ENCODE results near the gene ARMC10. TPM values are rescaled to one million over a fixed set of nuclear protein-coding genes. Genes with fewer than 3 reads are reported as not detected.
"Not testable (repeated sequence)": the region's sequence is repeated elsewhere in the genome, so short reads cannot be mapped to it uniquely, and the experiment has no call there.

ARMC10 gene
- total and polyA plus RNA-seq, 2 experiments from 2014 or later, result 43.4 to 48.2 TPM

GRCh38 chr7:103077318-103077717 is 2.4 kb downstream of the ARMC10 start:
- no peak overlapping the region for H3K4me2 ChIP-seq
- no peaks in the 10 kb centered on the region for H4K20me1 ChIP-seq (replicated peaks; ENCODE audit: insufficient read depth)
- TF ChIP-seq STAT1 (IDR thresholded peaks at IDR 0.05; ENCODE audit: unreplicated experiment) (no peak), JUNB (IDR thresholded peaks at IDR 0.05; ENCODE audit: unreplicated experiment) (no peak), REST (IDR thresholded peaks at IDR 0.05; ENCODE audit: unreplicated experiment) (no peak), EZH2 (IDR thresholded peaks at IDR 0.05; ENCODE audit: low read depth, unreplicated experiment) (no peak), ZNF331 (CRISPR knock-in tag; IDR thresholded peaks at IDR 0.05; ENCODE audit: low read depth) (no peak)
- peaks cover 68% of the 10 kb centered on the region for H3K79me2 ChIP-seq (replicated peaks; ENCODE audit: insufficient read depth)
- peaks cover 14% of the 10 kb centered on the region for H3K4me1 ChIP-seq (ENCODE audit: insufficient read depth)
- H3K36me3 Mint-ChIP-seq (ENCODE audit: low read depth), result peaks cover 5% of the 10 kb centered on the region; the same call in 2 of the 3 replicates
- H3K4me3 ChIP-seq, result no peak overlapping the region
- no peaks in the 10 kb centered on the region for H3K27me3 ChIP-seq (ENCODE audit: insufficient read depth)
- peaks cover 23% of the 10 kb centered on the region for H3K4me1 Mint-ChIP-seq
- no peak for DNase-seq (ENCODE audit: low spot score)
- H2AFZ ChIP-seq, result no peak overlapping the region
- peaks cover 9% of the 10 kb centered on the region for H3K27me3 Mint-ChIP-seq (ENCODE audit: insufficient read depth, low read depth, poor library complexity)
- H3K4me3 Mint-ChIP-seq, result no peak overlapping the region
- H3K36me3 ChIP-seq (ENCODE audit: insufficient read depth), result no peaks in the 10 kb centered on the region
- no peak for ATAC-seq
- H3K27ac Mint-ChIP-seq, result no peak overlapping the region
- H3K9me2 ChIP-seq (ENCODE audit: insufficient read depth), result no peaks in the 10 kb centered on the region
- H3F3A ChIP-seq (replicated peaks; ENCODE audit: low read depth), result 0 out of 2 replicates have a peak, but pooled peaks cover 4% of the 10 kb centered on the region
- no peaks in the 10 kb centered on the region for H3K9me3 Mint-ChIP-seq
- no peak overlapping the region for H3K27ac ChIP-seq (ENCODE audit: low read depth)

DNA sequence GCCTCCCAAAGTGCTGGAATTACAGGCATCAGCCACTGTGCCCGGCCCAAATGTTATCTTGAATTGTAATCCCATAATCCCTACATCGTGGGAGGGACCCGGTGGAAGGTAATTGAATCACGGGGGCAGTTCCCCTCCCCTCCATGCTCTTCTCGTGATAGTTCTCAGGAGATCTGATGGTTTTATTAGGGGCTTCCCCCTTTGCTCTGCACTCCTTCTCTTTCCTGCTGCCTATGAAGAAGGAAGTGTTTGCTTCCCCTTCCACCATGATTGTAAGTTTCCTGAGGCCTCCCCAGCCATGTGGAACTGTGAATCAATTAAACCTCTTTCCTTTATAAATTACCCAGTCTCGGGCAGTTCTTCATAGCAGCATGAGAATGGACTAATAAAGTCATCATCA is 3.3 kb downstream of the ARMC10 start:
- not testable (repeated sequence) for H3K36me3 Mint-ChIP-seq (ENCODE audit: low read depth); DNase-seq (ENCODE audit: low spot score); H3K27ac ChIP-seq (ENCODE audit: low read depth); H3K9me3 Mint-ChIP-seq; H2AFZ ChIP-seq; H4K20me1 ChIP-seq (replicated peaks; ENCODE audit: insufficient read depth); H3K9me2 ChIP-seq (ENCODE audit: insufficient read depth); H3F3A ChIP-seq (replicated peaks; ENCODE audit: low read depth); H3K27ac Mint-ChIP-seq; H3K4me3 ChIP-seq; H3K4me3 Mint-ChIP-seq; H3K27me3 ChIP-seq (ENCODE audit: insufficient read depth); ATAC-seq; H3K27me3 Mint-ChIP-seq (ENCODE audit: insufficient read depth, low read depth, poor library complexity); H3K36me3 ChIP-seq (ENCODE audit: insufficient read depth); H3K4me2 ChIP-seq
- Histone ChIP-seq H3K79me2 (replicated peaks; ENCODE audit: insufficient read depth) (peaks cover 76% of the 10 kb centered on the region), H3K4me1 (ENCODE audit: insufficient read depth) (peaks cover 20% of the 10 kb centered on the region)
- peaks cover 29% of the 10 kb centered on the region for H3K4me1 Mint-ChIP-seq

- no peak for ATAC-seq
- no peak for TF ChIP-seq CREB1 (CRISPR knock-in tag; IDR thresholded peaks at IDR 0.05; ENCODE audit: low read depth)
- TF ChIP-seq, protein P1, sequence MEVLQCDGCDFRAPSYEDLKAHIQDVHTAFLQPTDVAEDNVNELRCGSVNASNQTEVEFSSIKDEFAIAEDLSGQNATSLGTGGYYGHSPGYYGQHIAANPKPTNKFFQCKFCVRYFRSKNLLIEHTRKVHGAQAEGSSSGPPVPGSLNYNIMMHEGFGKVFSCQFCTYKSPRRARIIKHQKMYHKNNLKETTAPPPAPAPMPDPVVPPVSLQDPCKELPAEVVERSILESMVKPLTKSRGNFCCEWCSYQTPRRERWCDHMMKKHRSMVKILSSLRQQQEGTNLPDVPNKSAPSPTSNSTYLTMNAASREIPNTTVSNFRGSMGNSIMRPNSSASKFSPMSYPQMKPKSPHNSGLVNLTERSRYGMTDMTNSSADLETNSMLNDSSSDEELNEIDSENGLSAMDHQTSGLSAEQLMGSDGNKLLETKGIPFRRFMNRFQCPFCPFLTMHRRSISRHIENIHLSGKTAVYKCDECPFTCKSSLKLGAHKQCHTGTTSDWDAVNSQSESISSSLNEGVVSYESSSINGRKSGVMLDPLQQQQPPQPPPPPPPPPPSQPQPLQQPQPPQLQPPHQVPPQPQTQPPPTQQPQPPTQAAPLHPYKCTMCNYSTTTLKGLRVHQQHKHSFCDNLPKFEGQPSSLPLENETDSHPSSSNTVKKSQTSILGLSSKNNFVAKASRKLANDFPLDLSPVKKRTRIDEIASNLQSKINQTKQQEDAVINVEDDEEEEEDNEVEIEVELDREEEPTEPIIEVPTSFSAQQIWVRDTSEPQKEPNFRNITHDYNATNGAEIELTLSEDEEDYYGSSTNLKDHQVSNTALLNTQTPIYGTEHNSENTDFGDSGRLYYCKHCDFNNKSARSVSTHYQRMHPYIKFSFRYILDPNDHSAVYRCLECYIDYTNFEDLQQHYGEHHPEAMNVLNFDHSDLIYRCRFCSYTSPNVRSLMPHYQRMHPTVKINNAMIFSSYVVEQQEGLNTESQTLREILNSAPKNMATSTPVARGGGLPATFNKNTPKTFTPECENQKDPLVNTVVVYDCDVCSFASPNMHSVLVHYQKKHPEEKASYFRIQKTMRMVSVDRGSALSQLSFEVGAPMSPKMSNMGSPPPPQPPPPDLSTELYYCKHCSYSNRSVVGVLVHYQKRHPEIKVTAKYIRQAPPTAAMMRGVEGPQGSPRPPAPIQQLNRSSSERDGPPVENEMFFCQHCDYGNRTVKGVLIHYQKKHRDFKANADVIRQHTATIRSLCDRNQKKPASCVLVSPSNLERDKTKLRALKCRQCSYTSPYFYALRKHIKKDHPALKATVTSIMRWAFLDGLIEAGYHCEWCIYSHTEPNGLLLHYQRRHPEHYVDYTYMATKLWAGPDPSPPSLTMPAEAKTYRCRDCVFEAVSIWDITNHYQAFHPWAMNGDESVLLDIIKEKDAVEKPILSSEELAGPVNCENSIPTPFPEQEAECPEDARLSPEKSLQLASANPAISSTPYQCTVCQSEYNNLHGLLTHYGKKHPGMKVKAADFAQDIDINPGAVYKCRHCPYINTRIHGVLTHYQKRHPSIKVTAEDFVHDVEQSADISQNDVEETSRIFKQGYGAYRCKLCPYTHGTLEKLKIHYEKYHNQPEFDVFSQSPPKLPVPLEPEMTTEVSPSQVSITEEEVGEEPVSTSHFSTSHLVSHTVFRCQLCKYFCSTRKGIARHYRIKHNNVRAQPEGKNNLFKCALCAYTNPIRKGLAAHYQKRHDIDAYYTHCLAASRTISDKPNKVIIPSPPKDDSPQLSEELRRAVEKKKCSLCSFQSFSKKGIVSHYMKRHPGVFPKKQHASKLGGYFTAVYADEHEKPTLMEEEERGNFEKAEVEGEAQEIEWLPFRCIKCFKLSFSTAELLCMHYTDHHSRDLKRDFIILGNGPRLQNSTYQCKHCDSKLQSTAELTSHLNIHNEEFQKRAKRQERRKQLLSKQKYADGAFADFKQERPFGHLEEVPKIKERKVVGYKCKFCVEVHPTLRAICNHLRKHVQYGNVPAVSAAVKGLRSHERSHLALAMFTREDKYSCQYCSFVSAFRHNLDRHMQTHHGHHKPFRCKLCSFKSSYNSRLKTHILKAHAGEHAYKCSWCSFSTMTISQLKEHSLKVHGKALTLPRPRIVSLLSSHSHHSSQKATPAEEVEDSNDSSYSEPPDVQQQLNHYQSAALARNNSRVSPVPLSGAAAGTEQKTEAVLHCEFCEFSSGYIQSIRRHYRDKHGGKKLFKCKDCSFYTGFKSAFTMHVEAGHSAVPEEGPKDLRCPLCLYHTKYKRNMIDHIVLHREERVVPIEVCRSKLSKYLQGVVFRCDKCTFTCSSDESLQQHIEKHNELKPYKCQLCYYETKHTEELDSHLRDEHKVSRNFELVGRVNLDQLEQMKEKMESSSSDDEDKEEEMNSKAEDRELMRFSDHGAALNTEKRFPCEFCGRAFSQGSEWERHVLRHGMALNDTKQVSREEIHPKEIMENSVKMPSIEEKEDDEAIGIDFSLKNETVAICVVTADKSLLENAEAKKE (CRISPR knock-in tag; IDR thresholded peaks at IDR 0.05), result no peak
Measured at GRCh38 chr7:103079836-103080235, 4.9 kb downstream of the ARMC10 start.

More at GRCh38 chr7:103079836-103080235, 4.9 kb downstream of the ARMC10 start:
- Histone ChIP-seq H3K27me3 (ENCODE audit: insufficient read depth) (no peaks in the 10 kb centered on the region), H3F3A (replicated peaks; ENCODE audit: low read depth) (0 out of 2 replicates have a peak, but pooled peaks cover 4% of the 10 kb centered on the region), H3K4me1 (ENCODE audit: insufficient read depth) (peaks cover 20% of the 10 kb centered on the region), H4K20me1 (replicated peaks; ENCODE audit: insufficient read depth) (no peaks in the 10 kb centered on the region), H3K4me2 (no peak overlapping the region), H3K4me3 (no peak overlapping the region), H2AFZ (no peak overlapping the region), H3K27ac (ENCODE audit: low read depth) (no peak overlapping the region), H3K79me2 (replicated peaks; ENCODE audit: insufficient read depth) (peaks cover 77% of the 10 kb centered on the region), H3K36me3 (ENCODE audit: insufficient read depth) (peaks cover 10% of the 10 kb centered on the region; the same call in 1 of the 2 replicates), H3K9me2 (ENCODE audit: insufficient read depth) (no peaks in the 10 kb centered on the region)
- H3K4me3 Mint-ChIP-seq, result no peak overlapping the region
- H3K4me1 Mint-ChIP-seq, result peaks cover 22% of the 10 kb centered on the region
- H3K9me3 Mint-ChIP-seq, result no peaks in the 10 kb centered on the region
- peaks cover 15% of the 10 kb centered on the region; the same call in 2 of the 3 replicates for H3K36me3 Mint-ChIP-seq (ENCODE audit: low read depth)
- peaks cover 4% of the 10 kb centered on the region for H3K27me3 Mint-ChIP-seq (ENCODE audit: insufficient read depth, low read depth, poor library complexity)
- H3K27ac Mint-ChIP-seq, result no peak overlapping the region
- DNase-seq (ENCODE audit: low spot score), result no peak
